Fibroblast of pulmonary artery (primary cell): ENCODE results near the gene P2RY14.

ENCODE experiments used
- DNase-seq: peaks from one replicate; pipeline ENCODE4 v3.0.0-alpha.2; 2010; ENCODE audit warnings: low read depth
- H3K4me3 ChIP-seq: replicated peaks from 2 replicates; pipeline ENCODE4 v1.5.1; 2011; ENCODE audit warnings: low read depth, mild to moderate bottlenecking, control low read depth, low read length, moderate library complexity
- TF ChIP-seq, protein P1 (sequence below): IDR thresholded peaks from 2 replicates; pipeline ENCODE4 v1.5.1; 2011; ENCODE audit warnings: mild to moderate bottlenecking, control low read depth, low read length, inconsistent platforms; ENCODE audit errors: missing control alignments

P2RY14 gene

DNA sequence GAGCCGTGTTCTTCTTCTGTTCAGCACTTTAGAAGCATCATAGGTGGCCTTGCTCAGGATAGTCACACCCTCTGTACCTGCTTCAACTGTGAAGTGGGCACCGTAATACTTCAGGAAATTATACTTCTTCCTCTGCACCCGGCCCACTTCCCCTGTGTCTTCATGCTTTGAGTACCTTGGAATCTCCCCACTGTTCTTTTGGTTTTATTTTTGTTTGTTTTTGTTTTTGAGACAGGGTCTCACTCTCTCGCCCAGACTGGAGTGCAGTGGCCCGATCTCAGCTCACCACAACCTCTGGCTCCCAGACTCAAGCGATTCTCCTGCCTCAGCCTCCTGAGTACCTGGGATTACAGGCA lies 1.7 kb downstream of the P2RY14 start:
- no peak overlapping the region for H3K4me3 ChIP-seq
- TF ChIP-seq, protein P1, sequence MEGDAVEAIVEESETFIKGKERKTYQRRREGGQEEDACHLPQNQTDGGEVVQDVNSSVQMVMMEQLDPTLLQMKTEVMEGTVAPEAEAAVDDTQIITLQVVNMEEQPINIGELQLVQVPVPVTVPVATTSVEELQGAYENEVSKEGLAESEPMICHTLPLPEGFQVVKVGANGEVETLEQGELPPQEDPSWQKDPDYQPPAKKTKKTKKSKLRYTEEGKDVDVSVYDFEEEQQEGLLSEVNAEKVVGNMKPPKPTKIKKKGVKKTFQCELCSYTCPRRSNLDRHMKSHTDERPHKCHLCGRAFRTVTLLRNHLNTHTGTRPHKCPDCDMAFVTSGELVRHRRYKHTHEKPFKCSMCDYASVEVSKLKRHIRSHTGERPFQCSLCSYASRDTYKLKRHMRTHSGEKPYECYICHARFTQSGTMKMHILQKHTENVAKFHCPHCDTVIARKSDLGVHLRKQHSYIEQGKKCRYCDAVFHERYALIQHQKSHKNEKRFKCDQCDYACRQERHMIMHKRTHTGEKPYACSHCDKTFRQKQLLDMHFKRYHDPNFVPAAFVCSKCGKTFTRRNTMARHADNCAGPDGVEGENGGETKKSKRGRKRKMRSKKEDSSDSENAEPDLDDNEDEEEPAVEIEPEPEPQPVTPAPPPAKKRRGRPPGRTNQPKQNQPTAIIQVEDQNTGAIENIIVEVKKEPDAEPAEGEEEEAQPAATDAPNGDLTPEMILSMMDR: no peak
- DNase-seq: no peak

DNA sequence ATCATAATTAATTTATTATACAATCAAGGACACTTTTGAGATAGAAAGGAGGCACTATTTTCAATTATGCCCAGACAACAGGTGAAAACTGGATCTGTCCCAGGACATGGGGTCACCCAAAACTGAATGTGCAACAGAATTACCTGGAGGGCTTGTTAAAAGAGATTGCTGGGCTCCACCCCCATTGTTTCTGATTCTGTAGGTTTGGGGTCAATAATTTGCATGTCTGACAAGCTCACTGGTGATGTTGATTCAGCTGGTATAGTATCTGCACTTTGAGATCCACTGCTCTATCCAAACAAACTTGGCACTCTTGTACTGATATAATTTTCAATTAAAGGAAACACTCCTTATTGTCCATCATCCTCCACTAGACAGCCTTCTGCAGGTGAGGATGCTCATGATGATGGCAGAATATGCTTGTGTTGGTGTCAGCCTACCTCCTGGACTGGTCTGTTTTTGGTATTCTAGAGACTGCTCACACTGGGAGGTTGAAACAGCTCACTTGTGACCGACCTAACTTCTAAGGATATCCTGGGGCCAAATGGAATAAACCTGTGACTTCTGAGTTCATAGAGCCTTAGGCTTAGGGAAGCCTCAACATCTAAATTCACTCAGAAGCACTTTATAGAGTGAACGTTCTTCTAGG lies 2.2 kb downstream of the P2RY14 start:
- TF ChIP-seq, protein P1: no peak
- no peak overlapping the region for H3K4me3 ChIP-seq
- DNase-seq: no peak

DNA sequence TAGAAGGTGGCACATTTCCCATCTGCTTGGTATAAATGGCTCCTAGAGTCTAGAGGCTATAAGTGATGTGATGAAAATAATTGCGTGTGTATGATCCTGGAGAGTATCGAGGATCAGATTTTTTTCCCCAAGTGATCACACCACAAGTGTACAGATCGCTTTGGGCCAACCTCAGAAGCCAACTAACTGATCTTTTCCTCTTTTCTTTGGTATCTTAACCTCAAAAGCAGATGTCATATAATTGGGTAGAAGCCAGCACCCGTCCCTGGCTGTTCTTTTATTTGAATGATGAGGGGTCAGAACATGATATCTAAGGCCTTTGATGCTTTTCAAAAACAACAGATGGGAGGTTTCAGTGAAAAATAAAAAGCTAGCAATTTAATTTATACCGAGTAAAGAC lies 3.3 kb downstream of the P2RY14 start:
- DNase-seq: no peak
- H3K4me3 ChIP-seq: no peak overlapping the region
- TF ChIP-seq, protein P1: no peak

DNA sequence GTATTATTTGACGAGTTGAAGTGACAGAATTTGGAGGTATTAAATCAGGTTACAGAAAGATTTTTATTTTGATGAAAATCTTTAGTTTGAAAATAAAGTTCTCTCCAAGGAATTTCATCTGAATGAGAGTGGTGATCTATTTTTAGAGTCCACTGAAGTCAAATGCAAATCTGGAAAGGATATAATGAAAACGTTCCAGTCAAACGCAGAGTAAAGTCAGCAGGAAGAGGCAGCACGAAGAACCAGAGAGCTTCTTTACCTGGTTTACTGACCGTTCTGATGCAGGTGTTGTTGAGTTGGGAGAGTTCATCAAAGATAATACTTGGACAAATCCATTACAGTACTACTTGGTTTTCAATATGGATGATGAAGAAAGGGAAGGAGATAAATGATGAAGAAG lies 8.7 kb downstream of the P2RY14 start:
- no peak for DNase-seq
- no peak overlapping the region for H3K4me3 ChIP-seq
- TF ChIP-seq, protein P1: no peak

DNA sequence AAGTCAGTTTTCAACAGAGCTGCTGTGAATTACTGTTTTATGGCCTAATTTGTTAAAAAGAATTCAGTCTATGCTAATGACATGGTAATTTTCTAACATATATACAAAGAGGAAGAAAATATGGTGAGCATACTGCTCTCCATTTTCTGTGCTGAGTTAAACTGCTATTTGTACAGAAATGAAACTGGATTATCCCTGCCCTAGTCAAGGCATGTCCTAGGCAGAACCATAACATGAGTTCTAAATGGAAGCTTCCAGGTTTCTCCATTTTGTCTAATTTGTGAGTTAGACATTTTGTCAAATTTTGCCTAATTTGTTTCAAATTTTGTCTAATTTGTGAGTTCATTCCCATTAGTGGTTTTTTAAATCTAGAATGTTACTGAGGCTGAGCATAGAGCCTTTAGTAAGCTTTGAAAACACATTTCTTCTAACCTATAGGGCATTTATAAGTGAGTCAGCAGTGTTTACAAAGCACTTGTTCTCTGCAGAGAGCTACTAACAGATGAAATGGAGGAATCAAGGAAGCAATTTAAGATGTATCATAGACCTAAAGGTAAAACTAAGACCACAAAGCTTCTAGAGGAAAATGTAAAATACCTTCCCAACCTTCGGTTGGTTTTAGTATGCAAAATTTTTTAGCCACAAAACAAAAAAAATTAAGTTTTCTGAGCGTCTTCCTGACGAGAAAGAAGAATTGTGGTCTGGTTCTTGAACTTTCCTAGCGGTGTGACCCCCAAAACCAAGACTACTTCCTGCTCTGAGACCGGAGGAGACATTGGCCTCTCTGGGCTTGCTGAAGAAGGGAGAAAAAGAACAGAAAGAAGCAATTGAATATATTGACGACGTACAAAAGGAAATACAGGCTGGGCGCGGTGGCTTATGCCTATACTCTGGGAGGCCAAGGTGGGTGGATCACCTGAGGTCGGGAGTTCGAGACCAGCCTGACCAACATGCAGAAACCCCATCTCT lies 9.8 kb downstream of the P2RY14 start:
- DNase-seq: no peak
- TF ChIP-seq, protein P1: no peak
- H3K4me3 ChIP-seq: no peak overlapping the region

DNA sequence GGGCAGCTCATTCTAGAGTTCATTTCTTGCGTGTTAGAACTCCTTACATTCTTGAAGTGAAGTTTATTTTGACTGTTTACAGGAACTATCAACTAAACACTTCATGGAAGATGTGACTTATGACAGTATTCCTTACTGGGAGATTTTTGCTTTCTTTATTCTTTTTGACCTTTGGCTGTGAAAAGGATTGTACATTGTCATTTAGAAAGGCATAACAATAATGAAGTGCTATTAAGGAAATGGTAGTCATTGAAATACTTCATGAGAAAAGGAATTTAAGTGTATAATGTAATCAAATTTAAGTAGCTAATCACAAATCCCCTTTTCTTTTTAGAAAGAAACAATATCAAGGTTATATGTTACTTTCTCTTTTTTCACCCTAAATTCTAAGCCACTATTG lies 11.3 kb downstream of the P2RY14 start:
- TF ChIP-seq, protein P1: no peak
- H3K4me3 ChIP-seq: no peak overlapping the region
- DNase-seq: no peak
